ENCODE measurements around the gene LAMB3. TPM values are rescaled to one million over a fixed set of nuclear protein-coding genes. Genes with fewer than 3 reads are reported as not detected.

Gene LAMB3
- total RNA-seq, 3 donors from 2014 or later (not counting 1 experiment from before 2014, with no cell fraction given): 1.2 to 2.3 (median 1.4) TPM

- 86% methylated on average over 4 of the region's 4 CpGs for WGBS (ENCODE audit: insufficient coverage)
- Mint-ChIP-seq H3K4me3 (no peak overlapping the region), H3K27ac (no peak overlapping the region), H3K27me3 (ENCODE audit: low read depth in 2 of 2) (peaks cover 0 to 2% of the 10 kb centered on the region in 2 donors), H3K4me1 (peaks cover 14 to 17% of the 10 kb centered on the region in 2 donors), H3K36me3 (no peaks in the 10 kb centered on the region), H3K9me3 (no peaks in the 10 kb centered on the region)
- ATAC-seq (no peak), DNase-seq (no peak)
- H3K27ac ChIP-seq (ENCODE audit: low read length): no peak overlapping the region
- no peak for TF ChIP-seq CTCF (IDR thresholded peaks at IDR 0.05)
- H3K27me3 ChIP-seq (ENCODE audit: control insufficient read depth, insufficient read depth, low read length): no peaks in the 10 kb centered on the region
- no peak overlapping the region for H3K4me3 ChIP-seq (ENCODE audit: low read length)
- no peaks in the 10 kb centered on the region for H3K36me3 ChIP-seq (ENCODE audit: control insufficient read depth, insufficient read depth, low read length)
- no peaks in the 10 kb centered on the region for H3K9me3 ChIP-seq (ENCODE audit: control insufficient read depth, insufficient read depth, low read length)
- intact Hi-C loops (cut with micrococcal nuclease): no loop called here
- H3K4me1 ChIP-seq (ENCODE audit: control insufficient read depth, insufficient read depth, low read length): peaks cover 7% of the 10 kb centered on the region
Measured at GRCh38 chr1:209689477-209689876, 37.3 kb upstream of the LAMB3 start.

- TF ChIP-seq CTCF (IDR thresholded peaks at IDR 0.05): no peak
- peaks cover 7% of the 10 kb centered on the region for H3K4me1 ChIP-seq (ENCODE audit: control insufficient read depth, insufficient read depth, low read length)
- no peak overlapping the region for H3K27ac ChIP-seq (ENCODE audit: low read length)
Measured at GRCh38 chr1:209688746-209689234, 36.6 kb upstream of the LAMB3 start.

GRCh38 chr1:209686322-209686721 is 34.1 kb upstream of the LAMB3 start:
- H3K36me3 Mint-ChIP-seq: no peaks in the 10 kb centered on the region
- no peaks in the 10 kb centered on the region for H3K9me3 ChIP-seq (ENCODE audit: control insufficient read depth, insufficient read depth, low read length)
- H3K4me3 ChIP-seq (ENCODE audit: low read length): no peak overlapping the region
- intact Hi-C loops (cut with micrococcal nuclease): no loop called here
- no peak overlapping the region for H3K27ac ChIP-seq (ENCODE audit: low read length)
- H3K27me3 Mint-ChIP-seq (ENCODE audit: low read depth in 2 of 2): peaks cover 3 to 10% of the 10 kb centered on the region in 2 donors
- no peak overlapping the region for H3K27ac Mint-ChIP-seq
- TF ChIP-seq CTCF (IDR thresholded peaks at IDR 0.05): no peak
- peaks cover 7 to 13% of the 10 kb centered on the region in 2 donors for H3K4me1 Mint-ChIP-seq
- no peak overlapping the region for H3K4me3 Mint-ChIP-seq
- H3K9me3 Mint-ChIP-seq: no peaks in the 10 kb centered on the region
- no peak for ATAC-seq
- WGBS (ENCODE audit: insufficient coverage): 77% methylated on average over 4 of the region's 4 CpGs
- no peaks in the 10 kb centered on the region for H3K36me3 ChIP-seq (ENCODE audit: control insufficient read depth, insufficient read depth, low read length)
- no peak for DNase-seq
- H3K4me1 ChIP-seq (ENCODE audit: control insufficient read depth, insufficient read depth, low read length): peaks cover 7% of the 10 kb centered on the region
- H3K27me3 ChIP-seq (ENCODE audit: control insufficient read depth, insufficient read depth, low read length): no peaks in the 10 kb centered on the region

More at GRCh38 chr1:209688746-209689234, 36.6 kb upstream of the LAMB3 start:
- Mint-ChIP-seq H3K27ac (no peak overlapping the region), H3K4me3 (no peak overlapping the region), H3K27me3 (ENCODE audit: low read depth in 2 of 2) (peaks cover 1 to 2% of the 10 kb centered on the region in 2 donors), H3K9me3 (no peaks in the 10 kb centered on the region), H3K4me1 (peaks cover 14 to 17% of the 10 kb centered on the region in 2 donors), H3K36me3 (no peaks in the 10 kb centered on the region)
- ATAC-seq (no peak), DNase-seq (no peak)
- WGBS (ENCODE audit: insufficient coverage): 92% methylated on average over 1 of the region's 1 CpG
- intact Hi-C loops (cut with micrococcal nuclease): no loop called here
- H3K36me3 ChIP-seq (ENCODE audit: control insufficient read depth, insufficient read depth, low read length): no peaks in the 10 kb centered on the region
- no peaks in the 10 kb centered on the region for H3K9me3 ChIP-seq (ENCODE audit: control insufficient read depth, insufficient read depth, low read length)
- no peak overlapping the region for H3K4me3 ChIP-seq (ENCODE audit: low read length)
- no peaks in the 10 kb centered on the region for H3K27me3 ChIP-seq (ENCODE audit: control insufficient read depth, insufficient read depth, low read length)

GRCh38 chr1:209685821-209686220 is 33.6 kb upstream of the LAMB3 start:
- intact Hi-C loops (cut with micrococcal nuclease): no loop called here
- no peak overlapping the region for H3K4me3 ChIP-seq (ENCODE audit: low read length)
- no peak for TF ChIP-seq CTCF (IDR thresholded peaks at IDR 0.05)
- ATAC-seq: no peak
- Mint-ChIP-seq H3K4me1 (peaks cover 7 to 13% of the 10 kb centered on the region in 2 donors), H3K27ac (no peak overlapping the region), H3K27me3 (ENCODE audit: low read depth in 2 of 2) (peaks cover 6 to 13% of the 10 kb centered on the region in 2 donors), H3K9me3 (no peaks in the 10 kb centered on the region), H3K4me3 (no peak overlapping the region), H3K36me3 (no peaks in the 10 kb centered on the region)
- peaks cover 3% of the 10 kb centered on the region for H3K27me3 ChIP-seq (ENCODE audit: control insufficient read depth, insufficient read depth, low read length)
- peak in 1 of 2 donors; percentile 54 for DNase-seq
- H3K36me3 ChIP-seq (ENCODE audit: control insufficient read depth, insufficient read depth, low read length): no peaks in the 10 kb centered on the region
- no peak overlapping the region for H3K27ac ChIP-seq (ENCODE audit: low read length)
- peaks cover 7% of the 10 kb centered on the region for H3K4me1 ChIP-seq (ENCODE audit: control insufficient read depth, insufficient read depth, low read length)
- WGBS (ENCODE audit: insufficient coverage): 41% methylated on average over 3 of the region's 4 CpGs
- H3K9me3 ChIP-seq (ENCODE audit: control insufficient read depth, insufficient read depth, low read length): no peaks in the 10 kb centered on the region
